Activated CD8-positive, alpha-beta memory T cell treated with anti-CD3 and anti-CD28 coated beads, Interleukin-2, amount 50 U/mL, for 4 hours (primary cell): Measurements from ENCODE around the gene DNMBP.
A peak's percentile ranks its signal among the peaks of the same experiment; 100 is the strongest.
"Not testable (repeated sequence)": the region's sequence is repeated elsewhere in the genome, so short reads cannot be mapped to it uniquely, and the experiment has no call there.

Experiments used
- DNase-seq: peaks from one replicate; pipeline ENCODE4 v3.0.0-alpha.2; 2020

DNMBP gene

DNA sequence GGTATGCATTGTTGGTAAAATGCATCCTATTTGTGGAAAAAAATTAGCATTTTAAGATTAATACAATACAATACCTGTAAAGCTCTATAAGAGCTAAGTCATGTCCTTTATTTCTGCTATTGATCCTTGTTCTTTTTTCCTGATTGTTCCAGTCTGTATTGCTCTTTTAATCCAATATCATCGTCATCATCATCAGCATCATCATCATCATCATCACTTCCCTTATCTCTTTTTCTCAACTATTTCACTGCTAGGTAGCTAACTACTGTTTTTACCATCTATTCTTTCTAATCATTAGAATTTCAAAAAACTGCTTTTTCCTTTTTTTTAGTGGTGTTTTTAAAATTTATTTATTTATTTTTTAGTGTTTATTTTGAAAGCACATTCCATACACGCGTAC is 156.1 kb downstream of the DNMBP start:
- no peak for DNase-seq

DNA sequence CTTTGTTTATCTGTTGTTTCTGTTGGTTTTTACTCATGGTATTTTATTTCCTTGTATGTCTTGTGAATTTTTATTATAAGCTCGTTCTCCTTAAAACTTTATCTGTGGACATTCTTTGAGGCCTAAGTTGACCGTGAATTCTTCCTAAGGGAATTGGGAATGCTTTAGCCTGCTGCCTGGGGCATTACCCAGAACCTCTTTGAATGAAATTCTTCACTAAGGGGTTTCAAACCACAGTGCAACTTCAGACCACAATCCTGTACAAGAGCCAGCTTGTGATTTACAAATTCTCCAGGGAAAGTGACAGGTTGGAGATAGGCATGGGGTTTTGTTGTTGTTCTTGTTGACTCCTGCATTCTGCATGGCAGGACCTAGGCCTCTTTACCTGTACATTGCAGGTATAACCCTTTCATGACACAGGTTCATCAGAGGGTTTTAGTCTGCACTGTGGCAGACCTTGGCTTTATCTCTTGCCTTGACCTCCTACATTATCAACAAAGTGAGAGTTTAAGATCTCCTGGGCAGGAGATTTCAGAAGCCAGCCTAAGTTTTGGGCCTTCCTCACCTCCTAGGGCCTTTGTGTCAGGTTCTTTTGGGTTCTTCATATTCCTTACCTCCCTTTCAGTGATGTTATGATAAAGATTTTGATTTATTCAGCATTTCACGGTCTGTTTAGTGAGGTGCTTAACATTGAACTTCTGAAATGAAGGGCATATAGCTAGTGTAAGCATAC is 157.1 kb downstream of the DNMBP start:
- no peak for DNase-seq

DNA sequence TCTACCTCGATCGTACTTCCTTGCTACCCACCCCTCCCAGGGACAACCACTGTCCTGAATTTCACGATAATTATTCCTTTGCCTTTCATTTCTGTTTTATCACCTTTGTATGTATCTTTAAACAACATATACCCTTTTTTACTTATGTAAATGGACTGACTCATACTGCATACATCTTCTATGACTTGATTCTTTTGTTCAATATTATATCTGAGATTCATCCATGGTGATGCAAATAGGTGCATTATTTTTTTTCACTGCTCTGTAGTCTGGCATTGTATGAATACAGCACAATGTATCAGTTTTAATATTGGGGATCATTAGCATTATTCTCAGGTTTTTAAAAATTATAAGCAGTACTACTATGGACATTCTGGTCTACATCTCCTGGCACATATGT is 157.9 kb downstream of the DNMBP start:
- no peak for DNase-seq

DNA sequence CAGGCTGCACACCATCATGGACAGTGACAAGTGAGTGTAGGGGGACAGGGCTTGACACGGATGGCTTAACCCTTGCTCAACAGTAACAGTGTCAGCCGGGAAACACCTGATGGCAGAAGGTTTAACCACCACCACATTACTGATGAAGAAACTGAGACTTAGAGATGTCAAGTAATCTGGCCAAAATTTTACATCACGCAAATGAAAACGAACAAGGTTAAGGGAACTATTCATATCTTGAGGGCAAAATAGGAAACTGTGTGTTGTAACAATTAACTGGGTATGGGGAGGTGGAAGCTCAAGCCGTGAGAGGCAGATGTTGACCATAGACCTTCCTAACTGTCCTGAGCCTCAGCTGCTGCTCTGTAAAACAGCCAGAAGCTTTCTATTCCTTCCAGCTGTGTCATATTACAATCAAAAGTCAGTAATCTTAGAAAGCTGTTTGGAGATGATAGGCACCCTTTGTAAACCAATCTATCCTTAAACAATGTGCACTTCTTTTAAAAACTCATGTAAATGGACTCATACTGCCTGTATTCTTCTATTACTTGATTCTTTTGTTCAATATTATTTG is 158.9 kb downstream of the DNMBP start:
- no peak for DNase-seq

DNA sequence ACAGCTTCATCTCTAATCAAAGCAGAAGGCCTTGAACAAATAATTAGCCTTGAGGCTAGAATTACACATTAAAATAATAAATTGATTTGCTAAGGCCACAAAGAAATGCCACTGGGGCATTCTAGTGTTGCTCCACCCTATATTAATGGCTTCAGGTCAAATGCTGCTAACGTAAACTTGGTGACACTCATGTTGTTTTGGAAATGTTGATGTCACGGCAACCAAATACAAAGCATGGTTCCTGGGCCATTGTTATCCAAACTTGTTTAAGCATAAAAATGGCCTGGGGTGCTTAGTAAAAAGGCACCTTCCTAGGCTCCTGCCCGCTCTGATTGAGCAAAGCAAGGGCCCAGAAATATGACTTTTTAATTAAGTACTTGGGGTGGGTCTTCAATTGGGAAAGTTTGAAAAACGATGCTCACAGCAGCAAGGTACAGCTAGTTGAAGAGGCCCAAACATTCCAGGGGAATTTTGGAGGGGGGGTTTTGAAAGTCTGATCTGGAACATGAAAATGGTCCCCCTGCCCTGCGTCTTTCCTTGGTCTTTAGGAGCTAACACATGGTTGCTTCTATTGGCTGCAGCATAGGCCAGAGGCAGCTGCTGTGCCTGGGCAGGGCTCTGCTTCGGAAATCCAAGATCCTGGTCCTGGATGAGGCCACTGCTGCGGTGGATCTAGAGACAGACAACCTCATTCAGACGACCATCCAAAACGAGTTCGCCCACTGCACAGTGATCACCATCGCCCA is 159.6 kb downstream of the DNMBP start:
- no peak for DNase-seq

DNA sequence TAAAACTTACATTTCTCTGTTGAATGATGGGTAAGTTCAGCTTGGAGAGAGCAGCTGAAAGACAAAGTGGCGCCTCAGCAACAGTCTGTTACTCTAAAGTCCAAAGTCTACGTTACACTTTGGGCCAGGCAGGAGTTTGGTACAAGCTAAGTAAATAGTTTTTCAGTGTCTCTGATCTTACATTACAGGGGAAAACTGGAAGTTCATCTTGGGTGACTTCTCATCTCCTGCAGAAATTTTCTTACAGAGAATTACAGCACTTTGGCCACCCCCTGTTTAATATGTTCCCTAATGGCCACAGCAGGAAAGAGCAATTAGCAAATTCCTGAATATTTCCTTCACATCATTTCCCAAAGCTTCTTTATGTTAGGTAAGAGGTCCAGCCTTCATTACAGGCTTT is 160.2 kb downstream of the DNMBP start:
- DNase-seq, result no peak

DNA sequence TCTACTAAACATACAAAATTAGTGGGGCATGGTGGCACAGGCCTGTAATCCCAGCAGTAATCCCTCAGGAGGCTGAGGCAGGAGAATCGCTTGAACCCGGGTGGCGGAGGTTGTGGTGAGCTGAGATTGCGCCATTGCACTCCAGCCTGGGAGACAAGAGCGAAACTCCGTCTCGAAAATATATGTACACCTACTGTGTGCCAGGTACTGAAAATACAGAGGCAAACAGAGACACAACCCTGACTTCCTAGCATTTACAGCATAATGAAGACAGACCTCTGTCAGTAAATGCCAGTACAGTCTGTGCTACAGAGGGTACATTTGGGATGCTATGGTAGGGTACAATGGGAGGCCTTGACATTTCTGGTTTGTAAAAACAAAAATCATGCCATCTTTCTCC is 160.7 kb downstream of the DNMBP start:
- DNase-seq, result no peak

DNA sequence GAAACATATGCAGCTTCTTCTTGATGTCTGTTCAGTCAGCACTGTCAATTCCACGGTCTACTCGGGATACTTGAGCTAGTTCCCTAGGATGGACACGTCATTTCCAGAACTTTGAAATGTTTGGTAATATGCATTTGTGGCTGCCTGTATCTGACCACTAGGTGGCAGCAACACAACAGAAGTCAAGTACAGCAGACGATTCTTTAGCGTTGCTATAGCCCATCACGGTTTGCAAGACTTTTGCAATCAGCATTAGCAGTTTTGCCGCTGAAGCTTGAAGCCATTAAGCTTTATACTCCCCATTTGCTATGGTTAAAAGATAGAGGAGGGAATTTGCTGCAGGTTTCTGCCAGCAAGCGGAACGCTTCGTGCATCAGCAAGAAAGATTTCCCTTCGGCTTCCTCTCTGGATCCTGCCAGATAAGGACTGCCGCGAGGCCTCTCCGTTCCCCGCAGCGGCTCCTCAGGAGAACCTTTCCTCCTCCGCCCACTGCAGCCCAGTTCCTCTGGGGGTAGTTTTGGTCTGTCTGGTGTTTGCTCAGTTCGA is 163.8 kb downstream of the DNMBP start:
- DNase-seq, result peak; percentile 64

DNA sequence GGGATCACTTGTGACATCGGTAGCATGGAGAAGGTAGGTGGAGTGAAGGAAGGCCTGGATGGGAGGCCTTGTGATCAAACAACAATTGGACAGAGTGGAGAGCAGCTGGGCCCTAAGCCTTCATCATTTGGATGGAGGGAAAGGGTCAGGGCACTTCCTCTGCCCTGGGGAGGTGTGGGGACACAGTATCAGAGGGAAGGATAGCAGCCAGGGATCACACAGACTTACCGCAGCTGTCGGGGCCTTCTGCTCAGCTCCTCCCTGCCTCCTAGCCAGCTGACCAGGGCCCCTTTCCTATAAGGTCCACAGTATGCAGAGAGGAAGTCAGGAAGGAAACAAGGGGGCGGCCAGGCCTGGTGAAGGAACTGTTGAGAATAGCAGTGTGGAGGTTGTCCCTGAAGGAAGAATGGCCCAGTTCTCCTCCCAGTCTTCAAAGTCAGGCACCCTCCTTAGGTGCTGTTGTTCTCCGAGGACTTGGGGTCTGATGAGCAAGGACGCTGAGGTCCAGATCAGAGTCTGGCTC is 165.3 kb downstream of the DNMBP start:
- no peak for DNase-seq

DNA sequence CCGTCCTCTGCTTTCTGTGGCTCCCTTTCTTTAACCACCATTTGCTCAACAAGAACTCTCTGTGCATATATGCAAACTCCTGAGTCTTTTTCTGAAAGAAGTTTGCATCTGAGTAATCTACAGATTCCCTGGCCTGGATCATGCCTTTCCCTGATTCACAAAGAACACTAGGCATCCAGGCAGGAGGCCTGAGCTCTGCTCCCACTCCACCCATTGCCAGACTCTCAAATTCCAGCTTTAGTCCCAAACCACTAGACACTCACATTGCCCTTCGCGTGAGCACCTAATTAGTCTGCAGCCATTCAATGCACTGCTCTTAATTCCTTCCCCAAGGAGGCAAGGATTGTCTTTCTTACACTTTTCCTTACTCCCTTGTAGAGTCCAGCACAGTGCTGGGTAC is 166.4 kb downstream of the DNMBP start:
- DNase-seq, result no peak

DNA sequence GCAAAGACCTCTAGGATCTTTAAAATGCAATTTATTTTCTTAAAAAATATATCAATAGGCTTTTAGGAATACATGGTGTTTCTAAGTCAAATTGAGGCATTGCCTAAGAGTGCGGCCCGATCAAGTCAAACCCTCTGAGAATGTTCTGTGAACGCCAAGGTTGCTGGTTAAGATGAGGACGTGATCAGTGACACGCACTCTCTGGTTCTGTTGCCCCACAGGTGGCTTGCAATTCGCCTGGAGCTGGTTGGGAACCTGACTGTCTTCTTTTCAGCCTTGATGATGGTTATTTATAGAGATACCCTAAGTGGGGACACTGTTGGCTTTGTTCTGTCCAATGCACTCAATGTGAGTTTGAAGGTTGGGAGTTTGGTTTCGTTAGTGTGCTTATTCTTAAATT is 168.0 kb downstream of the DNMBP start:
- no peak for DNase-seq

DNA sequence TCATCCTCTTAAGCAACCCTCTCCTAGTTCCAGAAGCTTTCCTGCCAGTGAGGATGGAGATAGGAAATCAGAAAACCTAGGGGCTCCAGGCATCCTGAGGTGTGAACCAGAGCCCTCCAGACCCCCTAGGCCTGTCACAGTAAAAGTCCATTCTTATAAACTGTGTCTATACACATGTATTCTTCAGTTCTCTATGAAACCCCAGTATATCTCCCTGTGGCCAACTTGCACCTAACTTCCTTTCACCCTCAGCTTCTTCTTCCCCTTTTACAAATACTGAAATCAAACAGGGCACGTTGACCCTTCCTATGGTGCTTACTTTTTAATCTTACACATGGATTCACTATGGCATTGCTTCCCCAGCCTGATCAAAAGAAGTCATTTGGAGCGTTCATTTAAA is 168.9 kb downstream of the DNMBP start:
- not testable (repeated sequence) for DNase-seq

DNA sequence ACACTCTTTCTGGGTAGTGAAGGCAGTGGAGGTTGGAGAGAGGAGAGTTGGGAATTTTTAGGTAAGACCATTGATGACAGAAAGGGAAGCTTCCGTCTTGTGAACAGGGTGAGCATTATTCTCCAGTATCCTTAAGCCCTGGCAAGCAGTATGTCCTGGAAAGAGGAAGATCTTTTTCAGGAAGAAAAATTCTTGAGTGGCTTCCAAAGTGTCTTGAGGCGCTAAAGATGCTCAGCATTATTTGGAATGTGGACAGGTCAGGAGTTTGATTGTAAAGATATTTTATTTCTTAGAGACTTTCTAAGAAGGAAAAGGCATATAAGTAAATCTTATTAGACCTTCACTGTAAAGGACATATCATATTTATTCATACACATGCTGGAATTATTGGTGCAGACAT is 173.0 kb downstream of the DNMBP start:
- no peak for DNase-seq

DNA sequence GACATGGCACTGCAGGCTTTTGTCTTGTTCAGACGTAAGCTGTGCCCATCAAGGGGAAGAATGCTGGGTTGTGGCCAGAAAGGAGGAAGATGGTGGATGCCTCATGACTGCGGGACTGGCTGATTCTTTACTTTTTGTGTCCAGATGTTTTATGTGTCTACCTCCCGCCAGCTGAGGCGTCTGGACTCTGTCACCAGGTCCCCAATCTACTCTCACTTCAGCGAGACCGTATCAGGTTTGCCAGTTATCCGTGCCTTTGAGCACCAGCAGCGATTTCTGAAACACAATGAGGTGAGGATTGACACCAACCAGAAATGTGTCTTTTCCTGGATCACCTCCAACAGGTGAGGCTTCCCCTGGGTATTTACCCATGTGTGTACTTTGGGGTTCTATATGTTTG is 173.8 kb downstream of the DNMBP start:
- no peak for DNase-seq

DNA sequence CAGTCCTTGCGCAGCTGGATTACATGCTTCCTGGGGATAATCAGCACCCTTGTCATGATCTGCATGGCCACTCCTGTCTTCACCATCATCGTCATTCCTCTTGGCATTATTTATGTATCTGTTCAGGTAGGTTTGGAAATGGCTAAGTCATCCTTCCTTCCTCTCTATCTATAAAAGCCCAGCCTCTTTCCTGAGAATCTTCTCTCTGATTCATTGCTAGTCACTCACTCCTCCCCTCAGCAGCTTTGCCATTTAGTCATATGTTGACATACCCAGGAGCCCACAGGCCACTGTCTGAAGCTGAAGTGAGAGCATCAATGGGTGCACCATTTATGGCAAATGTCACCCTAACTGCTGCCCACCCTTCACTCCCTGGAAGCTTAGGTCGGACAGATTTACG is 175.3 kb downstream of the DNMBP start:
- DNase-seq, result no peak

DNA sequence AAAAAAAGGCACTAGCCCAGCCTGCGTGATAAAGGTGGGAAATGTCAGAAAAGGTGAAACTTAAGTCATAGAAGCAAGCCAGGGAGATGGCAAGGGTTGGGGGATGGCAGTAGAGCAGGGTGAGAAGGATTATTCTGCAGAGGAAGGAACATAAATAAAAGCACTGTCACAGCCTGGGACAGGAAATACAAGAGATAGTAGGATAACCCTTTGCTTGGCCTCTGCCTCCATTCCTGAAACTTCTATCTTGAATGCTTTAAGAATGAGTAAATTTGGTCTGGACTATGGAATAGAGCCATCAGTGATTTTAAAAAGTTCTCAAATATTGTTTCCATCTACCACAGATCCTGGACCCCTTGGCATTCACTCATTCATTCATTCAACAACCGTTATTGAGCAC is 177.3 kb downstream of the DNMBP start:
- no peak for DNase-seq

DNA sequence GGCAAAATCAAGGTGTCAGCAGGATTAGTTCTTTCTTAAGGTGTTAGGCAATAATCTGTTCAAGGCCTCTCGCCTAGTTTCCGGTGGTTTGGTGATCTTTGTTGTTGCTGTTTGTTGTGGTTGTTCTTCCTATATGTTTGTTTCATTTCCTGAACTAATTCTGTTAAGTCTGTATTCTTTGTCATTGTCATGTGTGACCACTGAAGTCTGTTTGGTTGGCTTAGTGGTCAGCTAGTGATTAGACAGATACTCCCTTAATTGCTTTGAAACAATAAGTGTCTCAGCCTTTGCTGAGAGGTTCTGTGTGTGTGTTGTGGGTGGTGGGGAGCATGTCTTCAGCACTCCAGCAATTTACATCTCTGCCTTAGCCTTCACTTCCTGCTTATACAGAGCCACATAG is 181.3 kb downstream of the DNMBP start:
- DNase-seq, result no peak

DNA sequence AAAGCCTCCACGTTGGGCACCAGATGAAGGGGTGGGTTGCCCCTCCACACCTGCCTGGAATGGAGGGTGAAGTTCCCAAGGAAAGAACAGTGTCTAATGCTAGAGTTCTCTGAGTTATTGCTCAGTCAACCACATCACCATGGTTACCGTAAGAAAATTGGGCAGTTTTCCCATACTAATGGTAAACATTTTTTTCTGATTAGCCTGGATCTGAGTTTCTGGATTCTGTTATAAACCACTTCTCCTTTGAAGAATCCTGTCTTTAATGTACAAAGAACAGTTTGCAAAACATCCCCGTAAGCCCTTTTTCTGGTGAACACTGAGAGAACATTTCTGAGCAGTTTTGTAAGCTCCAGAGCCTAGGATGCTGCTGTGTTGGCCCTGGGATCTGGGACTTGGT is 181.8 kb downstream of the DNMBP start:
- no peak for DNase-seq
